ENCODE measurements around the gene PROK1. TPM values are rescaled to one million over a fixed set of nuclear protein-coding genes. Genes with fewer than 3 reads are reported as not detected.

Gene PROK1
- total and polyA plus RNA-seq, 2 experiments from 2014 or later = not detected

GRCh38 chr1:110498270-110498669 is 47.3 kb downstream of the PROK1 start:
- Histone ChIP-seq H3K4me3 (no peak overlapping the region), H4K20me1 (replicated peaks; ENCODE audit: insufficient read depth) (no peaks in the 10 kb centered on the region), H2AFZ (no peak overlapping the region; the same call in 1 of the 2 replicates), H3K4me1 (ENCODE audit: insufficient read depth) (peaks cover 10% of the 10 kb centered on the region; the same call in 1 of the 2 replicates), H3K4me2 (no peak overlapping the region), H3K27me3 (ENCODE audit: insufficient read depth) (no peaks in the 10 kb centered on the region), H3K9me2 (ENCODE audit: insufficient read depth) (no peaks in the 10 kb centered on the region), H3F3A (replicated peaks; ENCODE audit: low read depth) (no peaks in the 10 kb centered on the region), H3K36me3 (ENCODE audit: insufficient read depth) (no peaks in the 10 kb centered on the region), H3K27ac (ENCODE audit: low read depth) (no peak overlapping the region), H3K79me2 (replicated peaks; ENCODE audit: insufficient read depth) (no peaks in the 10 kb centered on the region)
- no peak for TF ChIP-seq CTCF (conservative IDR thresholded peaks at IDR 0.05; ENCODE audit: low read depth in 2 of 2)
- no peak for TF ChIP-seq EZH2 (IDR thresholded peaks at IDR 0.05; ENCODE audit: low read depth, unreplicated experiment)
- no peak for TF ChIP-seq ZNF331 (CRISPR knock-in tag; IDR thresholded peaks at IDR 0.05; ENCODE audit: low read depth)
- TF ChIP-seq STAT1 (IDR thresholded peaks at IDR 0.05; ENCODE audit: unreplicated experiment) = no peak
- TF ChIP-seq CREB1 (CRISPR knock-in tag; IDR thresholded peaks at IDR 0.05; ENCODE audit: low read depth) = no peak
- no peak for TF ChIP-seq ETS1 (IDR thresholded peaks at IDR 0.05)
- no peak for TF ChIP-seq EZH2phosphoT487 (IDR thresholded peaks at IDR 0.05; ENCODE audit: unreplicated experiment)
- Mint-ChIP-seq H3K27ac (no peak overlapping the region), H3K4me1 (peaks cover 15% of the 10 kb centered on the region), H3K4me3 (no peak overlapping the region), H3K27me3 (ENCODE audit: insufficient read depth, low read depth, poor library complexity) (peaks cover 4% of the 10 kb centered on the region), H3K9me3 (no peaks in the 10 kb centered on the region), H3K36me3 (ENCODE audit: low read depth) (no peaks in the 10 kb centered on the region)
- ATAC-seq (no peak), DNase-seq (ENCODE audit: low spot score) (no peak)

GRCh38 chr1:110501488-110502132 is 50.7 kb downstream of the PROK1 start:
- Mint-ChIP-seq H3K9me3 (no peaks in the 10 kb centered on the region), H3K4me3 (no peak overlapping the region), H3K27ac (no peak overlapping the region), H3K27me3 (ENCODE audit: insufficient read depth, low read depth, poor library complexity) (no peaks in the 10 kb centered on the region), H3K4me1 (no peaks in the 10 kb centered on the region), H3K36me3 (ENCODE audit: low read depth) (no peaks in the 10 kb centered on the region)
- no peaks in the 10 kb centered on the region for H3F3A ChIP-seq (replicated peaks; ENCODE audit: low read depth)
- no peaks in the 10 kb centered on the region for H3K4me1 ChIP-seq (ENCODE audit: insufficient read depth)
- ATAC-seq (no peak), DNase-seq (ENCODE audit: low spot score) (no peak)
- H3K27ac ChIP-seq (ENCODE audit: low read depth) = no peak overlapping the region
- H2AFZ ChIP-seq = no peak overlapping the region
- no peaks in the 10 kb centered on the region for H4K20me1 ChIP-seq (replicated peaks; ENCODE audit: insufficient read depth)
- no peaks in the 10 kb centered on the region for H3K36me3 ChIP-seq (ENCODE audit: insufficient read depth)
- no peaks in the 10 kb centered on the region for H3K79me2 ChIP-seq (replicated peaks; ENCODE audit: insufficient read depth)
- no peaks in the 10 kb centered on the region for H3K9me2 ChIP-seq (ENCODE audit: insufficient read depth)
- H3K4me2 ChIP-seq = no peak overlapping the region
- H3K4me3 ChIP-seq = no peak overlapping the region
- no peaks in the 10 kb centered on the region for H3K27me3 ChIP-seq (ENCODE audit: insufficient read depth)
- TF ChIP-seq STAT1 (IDR thresholded peaks at IDR 0.05; ENCODE audit: unreplicated experiment) (no peak), EZH2 (IDR thresholded peaks at IDR 0.05; ENCODE audit: low read depth, unreplicated experiment) (no peak), ZNF114 (CRISPR knock-in tag; IDR thresholded peaks at IDR 0.05) (no peak), ETS1 (IDR thresholded peaks at IDR 0.05) (no peak), ZNF462 (CRISPR knock-in tag; IDR thresholded peaks at IDR 0.05) (no peak), ZNF331 (CRISPR knock-in tag; IDR thresholded peaks at IDR 0.05; ENCODE audit: low read depth) (no peak), POLR2AphosphoS5 (IDR thresholded peaks at IDR 0.05; ENCODE audit: low read depth) (no peak)
